ENCODE data around the gene FTCD. TPM values are rescaled to one million over a fixed set of nuclear protein-coding genes. Genes with fewer than 3 reads are reported as not detected.

Gene FTCD
- total RNA-seq, 1 donor from 2014 or later: 0.69 TPM

DNA sequence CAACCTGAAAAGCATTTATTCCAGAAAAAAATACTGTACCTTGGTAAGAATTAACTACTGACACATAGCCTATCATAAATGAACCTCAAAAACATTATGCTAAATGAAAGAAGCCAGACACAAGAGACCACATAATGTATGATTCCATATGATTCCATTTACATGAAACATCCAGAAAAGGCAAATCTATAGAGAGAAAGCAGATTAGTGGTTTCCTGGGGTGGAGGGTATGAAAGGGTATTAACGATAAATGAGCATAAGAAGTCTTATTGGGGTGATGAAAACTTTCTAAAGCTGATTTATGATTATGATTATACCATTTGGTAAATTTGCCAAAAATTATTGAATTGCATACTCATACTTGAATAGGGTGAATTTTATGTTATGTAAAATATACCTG, 67.7 kb downstream of the FTCD start:
- ChIA-PET POLR2A (no interaction called here), CTCF (no interaction called here)
- no peaks in the 10 kb centered on the region for H3K4me1 Mint-ChIP-seq

More for the DNA sequence above, 67.7 kb downstream of the FTCD start:
- Mint-ChIP-seq H3K9me3 (peaks cover 28% of the 10 kb centered on the region), H3K4me3 (no peak overlapping the region), H3K27me3 (no peaks in the 10 kb centered on the region), H3K36me3 (ENCODE audit: low read depth) (no peaks in the 10 kb centered on the region), H3K27ac (no peak overlapping the region)
- ATAC-seq (ENCODE audit: low read depth) (no peak), DNase-seq (no peak)
- TF ChIP-seq, protein P1, sequence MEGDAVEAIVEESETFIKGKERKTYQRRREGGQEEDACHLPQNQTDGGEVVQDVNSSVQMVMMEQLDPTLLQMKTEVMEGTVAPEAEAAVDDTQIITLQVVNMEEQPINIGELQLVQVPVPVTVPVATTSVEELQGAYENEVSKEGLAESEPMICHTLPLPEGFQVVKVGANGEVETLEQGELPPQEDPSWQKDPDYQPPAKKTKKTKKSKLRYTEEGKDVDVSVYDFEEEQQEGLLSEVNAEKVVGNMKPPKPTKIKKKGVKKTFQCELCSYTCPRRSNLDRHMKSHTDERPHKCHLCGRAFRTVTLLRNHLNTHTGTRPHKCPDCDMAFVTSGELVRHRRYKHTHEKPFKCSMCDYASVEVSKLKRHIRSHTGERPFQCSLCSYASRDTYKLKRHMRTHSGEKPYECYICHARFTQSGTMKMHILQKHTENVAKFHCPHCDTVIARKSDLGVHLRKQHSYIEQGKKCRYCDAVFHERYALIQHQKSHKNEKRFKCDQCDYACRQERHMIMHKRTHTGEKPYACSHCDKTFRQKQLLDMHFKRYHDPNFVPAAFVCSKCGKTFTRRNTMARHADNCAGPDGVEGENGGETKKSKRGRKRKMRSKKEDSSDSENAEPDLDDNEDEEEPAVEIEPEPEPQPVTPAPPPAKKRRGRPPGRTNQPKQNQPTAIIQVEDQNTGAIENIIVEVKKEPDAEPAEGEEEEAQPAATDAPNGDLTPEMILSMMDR (IDR thresholded peaks at IDR 0.05): no peak
- intact Hi-C loops (cut with micrococcal nuclease): no loop called here

Other genes with a start within 250 kb of the FTCD start
- gene COL6A1, start 173.8 kb downstream of the FTCD start, total RNA-seq: 0.11 TPM in 1 of 2 replicates, not detected in the other
- gene COL6A2, start 57.5 kb downstream of the FTCD start, total RNA-seq: 0.40 and 1.4 TPM in 2 replicates
- 7.5 and 7.9 TPM in 2 replicates for gene SPATC1L, start 28.9 kb upstream of the FTCD start, total RNA-seq
- gene LSS, start 73.2 kb upstream of the FTCD start, total RNA-seq: 76.3 and 99.0 TPM in 2 replicates
- 136 and 147 TPM in 2 replicates for gene MCM3AP, start 130.0 kb upstream of the FTCD start, total RNA-seq
- gene YBEY, start 130.8 kb upstream of the FTCD start, total RNA-seq: 11.8 and 13.7 TPM in 2 replicates
- gene C21orf58, start 168.3 kb upstream of the FTCD start, total RNA-seq: 4.7 TPM in 2 replicates
- gene PCNT, start 168.6 kb upstream of the FTCD start, total RNA-seq: 39.7 and 40.9 TPM in 2 replicates

All from activated B cell treated with CpG ODN at 0.5 μM for 24 hours (primary cell).